H9 (cell line): ENCODE results near the gene PROP1. TPM values are rescaled to one million over a fixed set of nuclear protein-coding genes. Genes with fewer than 3 reads are reported as not detected.
A peak's percentile ranks its signal among the peaks of the same experiment; 100 is the strongest.

ENCODE experiments used
- DNase-seq: peaks from one replicate; pipeline ENCODE4 v3.0.0-alpha.2; 2017
- H2AFZ ChIP-seq: one replicate; pipeline ENCODE4 v1.6.1; 2013; ENCODE audit warnings: mild to moderate bottlenecking, low read length, control low read depth, moderate library complexity
- H2AK5ac ChIP-seq: 2 replicates; pipeline ENCODE4 v1.6.1; 2013; ENCODE audit warnings: low read length, control low read depth, mixed read lengths; ENCODE audit not compliant: insufficient read length
- H2BK120ac ChIP-seq: one replicate; pipeline ENCODE4 v1.6.1; 2013; ENCODE audit warnings: low read depth, mild to moderate bottlenecking, low read length, control low read depth, inconsistent platforms; ENCODE audit not compliant: poor library complexity, severe bottlenecking
- H2BK12ac ChIP-seq: 2 replicates; pipeline ENCODE4 v1.6.1; 2013; ENCODE audit warnings: low read length, control low read depth, mixed read lengths, low read depth; ENCODE audit not compliant: insufficient read length
- H2BK15ac ChIP-seq: 2 replicates; pipeline ENCODE4 v1.6.1; 2013; ENCODE audit warnings: low read depth, low read length, control low read depth
- H2BK20ac ChIP-seq: one replicate; pipeline ENCODE4 v1.6.1; 2013; ENCODE audit warnings: low read depth, mild to moderate bottlenecking, low read length, control low read depth, inconsistent platforms; ENCODE audit not compliant: poor library complexity, severe bottlenecking
- H2BK5ac ChIP-seq: 2 replicates; pipeline ENCODE4 v1.6.1; 2013; ENCODE audit warnings: low read length, control low read depth, mixed read lengths; ENCODE audit not compliant: insufficient read length
- H3K14ac ChIP-seq: 2 replicates; pipeline ENCODE4 v1.6.1; 2013; ENCODE audit warnings: low read length, control low read depth; ENCODE audit not compliant: insufficient read depth
- H3K18ac ChIP-seq: 2 replicates; pipeline ENCODE4 v1.6.1; 2013; ENCODE audit warnings: low read depth, mild to moderate bottlenecking, mixed read lengths, low read length, control low read depth; ENCODE audit not compliant: insufficient read length
- H3K23ac ChIP-seq: 2 replicates; pipeline ENCODE4 v1.6.1; 2013; ENCODE audit warnings: low read length, control low read depth, mixed read lengths, low read depth; ENCODE audit not compliant: insufficient read length
- H3K23me2 ChIP-seq: 2 replicates; pipeline ENCODE4 v1.6.1; 2013; ENCODE audit warnings: low read depth, mild to moderate bottlenecking, mixed read lengths, low read length, control low read depth; ENCODE audit not compliant: insufficient read length, poor library complexity, severe bottlenecking
- H3K27ac ChIP-seq: 2 replicates; pipeline ENCODE4 v1.5.1; 2013; ENCODE audit warnings: low read length, control low read depth, mixed read lengths, low read depth; ENCODE audit not compliant: insufficient read length
- H3K27me3 ChIP-seq: 2 replicates; pipeline ENCODE4 v1.6.1; 2013; ENCODE audit warnings: low read length, control low read depth, inconsistent platforms; ENCODE audit not compliant: insufficient read depth
- H3K4ac ChIP-seq: 2 replicates; pipeline ENCODE4 v1.6.1; 2013; ENCODE audit warnings: low read depth, mild to moderate bottlenecking, control low read depth, inconsistent platforms, low read length, moderate library complexity
- H3K4me1 ChIP-seq: 2 replicates; pipeline ENCODE4 v1.6.1; 2013; ENCODE audit warnings: low read length, control low read depth, inconsistent platforms; ENCODE audit not compliant: insufficient read depth
- H3K4me2 ChIP-seq: 2 replicates; pipeline ENCODE4 v1.6.1; 2013; ENCODE audit warnings: low read length, control low read depth, mixed read lengths; ENCODE audit not compliant: insufficient read length, insufficient read depth
- H3K56ac ChIP-seq: 2 replicates; pipeline ENCODE4 v1.6.1; 2013; ENCODE audit warnings: low read depth, mild to moderate bottlenecking, mixed read lengths, low read length, control low read depth; ENCODE audit not compliant: insufficient read length
- H3K79me1 ChIP-seq: 2 replicates; pipeline ENCODE4 v1.6.1; 2013; ENCODE audit warnings: low read depth, mild to moderate bottlenecking, moderate library complexity, low read length, control low read depth, inconsistent platforms; ENCODE audit not compliant: insufficient read depth, poor library complexity, severe bottlenecking
- H3K79me2 ChIP-seq: 2 replicates; pipeline ENCODE4 v1.6.1; 2013; ENCODE audit warnings: low read length, control low read depth, inconsistent platforms; ENCODE audit not compliant: insufficient read depth
- H3K9ac ChIP-seq: 2 replicates; pipeline ENCODE4 v1.6.1; 2013; ENCODE audit warnings: low read length, control low read depth, mixed read lengths; ENCODE audit not compliant: insufficient read length; ENCODE audit errors: extremely low read depth
- H3K9me3 ChIP-seq: one replicate; pipeline ENCODE4 v1.6.1; 2013; ENCODE audit warnings: low read depth, low read length, inconsistent platforms; ENCODE audit not compliant: control insufficient read depth
- H3T11ph ChIP-seq: one replicate; pipeline ENCODE4 v1.6.1; 2013; ENCODE audit warnings: mild to moderate bottlenecking, low read length, control low read depth, inconsistent platforms
- H4K20me1 ChIP-seq: one replicate; pipeline ENCODE4 v1.6.1; 2013; ENCODE audit not compliant: control insufficient read depth, insufficient read length, insufficient read depth
- H4K5ac ChIP-seq: 2 replicates; pipeline ENCODE4 v1.6.1; 2013; ENCODE audit warnings: low read depth, mild to moderate bottlenecking, mixed read lengths, low read length, control low read depth; ENCODE audit not compliant: insufficient read length
- H4K8ac ChIP-seq: replicated peaks from 2 replicates; pipeline ENCODE4 v1.6.1; 2013; ENCODE audit warnings: low read length, control low read depth, mixed read lengths, low read depth; ENCODE audit not compliant: insufficient read length
- H4K91ac ChIP-seq: 2 replicates; pipeline ENCODE4 v1.6.1; 2013; ENCODE audit warnings: low read depth, mild to moderate bottlenecking, moderate library complexity, mixed read lengths, low read length, control low read depth; ENCODE audit not compliant: insufficient read length
- H3K27ac Mint-ChIP-seq, 3 experiments: 2 replicates in 2 of 3; 3 replicates in 1 of 3; pipeline ENCODE4 v1.8.0; 2020 to 2021; ENCODE audit warnings: mixed read lengths in 3 of 3, mild to moderate bottlenecking in 1 of 3, moderate library complexity in 1 of 3
- H3K27me3 Mint-ChIP-seq: 2 replicates; pipeline ENCODE4 v1.8.0; 2021; ENCODE audit warnings: low read depth, mild to moderate bottlenecking, moderate library complexity, mixed read lengths
- H3K36me3 Mint-ChIP-seq, 3 experiments: 2 replicates in 2 of 3; 3 replicates in 1 of 3; pipeline ENCODE4 v1.8.0; 2020 to 2021; ENCODE audit warnings: low read depth in 3 of 3, mixed read lengths in 3 of 3; ENCODE audit not compliant: insufficient read depth in 1 of 3
- H3K4me1 Mint-ChIP-seq, 2 experiments: 2 replicates each; pipeline ENCODE4 v1.8.0; 2020; ENCODE audit warnings: mixed read lengths in 2 of 2
- H3K4me3 Mint-ChIP-seq, 2 experiments: 2 replicates in 1 of 2; 3 replicates in 1 of 2; pipeline ENCODE4 v1.8.0; 2020 to 2021; ENCODE audit warnings: mild to moderate bottlenecking in 2 of 2, mixed read lengths in 2 of 2, moderate library complexity in 1 of 2
- H3K9me3 Mint-ChIP-seq, 2 experiments: 2 replicates in 1 of 2; 3 replicates in 1 of 2; pipeline ENCODE4 v1.8.0; 2020; ENCODE audit warnings: mild to moderate bottlenecking in 2 of 2, mixed read lengths in 2 of 2, moderate library complexity in 1 of 2
- WGBS: extraction: QIAGEN DNeasy Blood & Tissue Kit; methylation state at CpG from one replicate; pipeline ENCODE4 v1.1.7; 2013; ENCODE audit warnings: missing lambda C conversion rate, low lambda C conversion rate, mixed read lengths; ENCODE audit not compliant: insufficient read length; ENCODE audit errors: extremely low coverage; 5-methylcytosine and 5-hydroxymethylcytosine counted together
- total RNA-seq: library from RNA; stranded (reverse); gene quantifications from 2 replicates; pipeline ENCODE4 v1.2.1, GENCODE V29; 2021
- TF ChIP-seq, protein P1 (sequence below): fragments of 200-600 bp; sonication (generic); conservative IDR thresholded peaks from 3 replicates; pipeline ENCODE4 v1.8.0; 2021; ENCODE audit warnings: antibody characterized with exemption, mild to moderate bottlenecking

Gene PROP1
- total RNA-seq, 1 experiment from 2014 or later, result not detected

DNA sequence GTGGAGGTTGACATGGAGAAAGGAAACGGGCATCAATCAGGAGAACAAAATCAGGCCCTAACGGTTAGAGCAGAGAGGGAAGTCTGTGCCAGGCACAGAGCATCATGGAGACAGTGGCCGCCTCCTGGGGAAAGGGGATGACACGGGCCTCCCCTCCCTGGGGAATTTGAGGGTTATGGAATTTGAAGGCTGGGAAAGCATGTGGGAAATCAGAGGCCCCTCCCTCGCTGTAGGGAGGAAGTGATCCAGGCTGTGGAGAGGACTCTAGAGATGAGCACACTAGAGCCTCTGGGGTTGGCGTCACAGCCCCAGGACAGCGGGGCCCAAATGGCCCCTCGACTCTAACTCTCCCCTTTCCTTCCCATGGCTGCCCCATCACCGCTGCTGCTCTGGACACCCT is 36.7 kb downstream of the PROP1 start:
- Histone ChIP-seq H4K8ac (no peak overlapping the region), H2BK12ac (no peak overlapping the region), H3K9me3 (no peaks in the 10 kb centered on the region), H2AK5ac (no peak overlapping the region), H3K4me1 (peaks cover 3% of the 10 kb centered on the region; the same call in 1 of the 2 replicates), H2BK120ac (no peak overlapping the region), H3K79me1 (no peaks in the 10 kb centered on the region), H3K9ac (no peak overlapping the region), H3K23me2 (no peaks in the 10 kb centered on the region), H4K5ac (no peak overlapping the region), H3K4me2 (peak overlapping the region; percentile 32), H2BK5ac (no peak overlapping the region), H4K20me1 (no peaks in the 10 kb centered on the region), H3K79me2 (no peaks in the 10 kb centered on the region), H4K91ac (no peak overlapping the region), H3K27ac (no peak overlapping the region), H3K23ac (no peak overlapping the region), H3T11ph (no peak overlapping the region), H2BK15ac (no peak overlapping the region), H3K18ac (peak overlapping the region; percentile 50), H2AFZ (no peak overlapping the region), H3K27me3 (no peaks in the 10 kb centered on the region), H3K56ac (no peak overlapping the region), H3K4ac (no peak overlapping the region), H3K14ac (no peak overlapping the region), H2BK20ac (no peak overlapping the region)
- Mint-ChIP-seq H3K27me3 (peaks cover 1% of the 10 kb centered on the region; the same call in 1 of the 2 replicates), H3K27ac (peak overlapping the region; percentile 1 to 94 (median 88); a peak in 4 of 7 replicates), H3K4me3 (no peak overlapping the region), H3K4me1 (peaks cover 27 to 30% of the 10 kb centered on the region in 2 experiments), H3K9me3 (peaks cover 10 to 14% of the 10 kb centered on the region in 2 experiments; a peak in 4 of 5 replicates), H3K36me3 (peaks cover 22 to 49% (median 34%) of the 10 kb centered on the region in 3 experiments)
- DNase-seq, result no peak
- TF ChIP-seq, protein P1, sequence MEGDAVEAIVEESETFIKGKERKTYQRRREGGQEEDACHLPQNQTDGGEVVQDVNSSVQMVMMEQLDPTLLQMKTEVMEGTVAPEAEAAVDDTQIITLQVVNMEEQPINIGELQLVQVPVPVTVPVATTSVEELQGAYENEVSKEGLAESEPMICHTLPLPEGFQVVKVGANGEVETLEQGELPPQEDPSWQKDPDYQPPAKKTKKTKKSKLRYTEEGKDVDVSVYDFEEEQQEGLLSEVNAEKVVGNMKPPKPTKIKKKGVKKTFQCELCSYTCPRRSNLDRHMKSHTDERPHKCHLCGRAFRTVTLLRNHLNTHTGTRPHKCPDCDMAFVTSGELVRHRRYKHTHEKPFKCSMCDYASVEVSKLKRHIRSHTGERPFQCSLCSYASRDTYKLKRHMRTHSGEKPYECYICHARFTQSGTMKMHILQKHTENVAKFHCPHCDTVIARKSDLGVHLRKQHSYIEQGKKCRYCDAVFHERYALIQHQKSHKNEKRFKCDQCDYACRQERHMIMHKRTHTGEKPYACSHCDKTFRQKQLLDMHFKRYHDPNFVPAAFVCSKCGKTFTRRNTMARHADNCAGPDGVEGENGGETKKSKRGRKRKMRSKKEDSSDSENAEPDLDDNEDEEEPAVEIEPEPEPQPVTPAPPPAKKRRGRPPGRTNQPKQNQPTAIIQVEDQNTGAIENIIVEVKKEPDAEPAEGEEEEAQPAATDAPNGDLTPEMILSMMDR, result no peak
- no CpG with 5 or more reads among the region's 9 CpGs for WGBS
